ENCODE data around the gene SFT2D1.

Gene SFT2D1

DNA sequence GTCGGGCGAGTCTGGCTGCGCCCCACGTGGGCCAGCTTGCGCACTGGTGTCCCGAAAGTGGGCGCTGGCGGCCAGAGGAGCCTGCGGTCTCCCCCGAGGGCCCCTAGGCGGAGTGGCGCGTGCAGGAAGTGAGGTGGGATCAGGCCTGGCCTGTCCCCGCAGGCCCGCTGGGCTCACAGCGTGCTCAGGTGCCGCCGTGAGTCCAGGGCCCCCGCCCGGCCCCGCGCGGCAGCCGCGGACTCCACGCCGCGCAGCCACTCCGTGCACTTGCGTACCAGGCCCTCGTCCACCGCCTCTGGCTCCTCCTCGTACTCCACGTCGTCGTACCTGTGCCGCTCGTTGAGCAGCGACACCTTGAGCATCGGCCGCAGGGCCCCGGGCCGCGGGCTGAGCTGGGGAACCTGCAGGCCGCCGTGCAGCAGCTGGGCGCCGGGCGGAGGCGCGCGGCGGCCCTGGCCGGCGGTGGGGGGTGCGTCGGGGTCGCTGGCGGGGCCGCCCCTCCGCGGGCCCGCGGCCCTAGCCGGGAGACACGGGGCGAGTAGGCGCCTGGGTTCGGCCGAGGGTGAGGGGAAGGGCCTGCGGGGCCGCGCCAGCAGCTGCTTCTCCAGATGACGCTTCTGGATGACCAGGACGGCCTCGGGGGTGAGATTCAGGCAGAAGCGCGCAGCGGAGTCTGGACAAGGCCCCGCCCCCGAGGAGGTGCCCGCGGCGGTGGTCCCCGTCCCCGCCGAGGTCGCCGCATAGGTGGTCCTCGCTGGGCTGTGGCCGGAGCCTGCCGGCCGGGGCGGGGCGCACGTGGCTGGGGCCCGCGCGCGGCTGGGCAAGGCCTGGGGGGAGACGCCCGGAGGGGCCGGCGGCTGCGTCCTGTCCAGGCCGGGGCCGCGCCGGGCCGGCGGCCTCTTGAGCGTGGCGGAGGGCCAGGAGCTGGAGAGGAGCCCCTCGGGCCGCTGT, 35.0 kb downstream of the SFT2D1 start:
- DNase-seq (ENCODE audit: low read depth in 2 of 2), result no peak

DNA sequence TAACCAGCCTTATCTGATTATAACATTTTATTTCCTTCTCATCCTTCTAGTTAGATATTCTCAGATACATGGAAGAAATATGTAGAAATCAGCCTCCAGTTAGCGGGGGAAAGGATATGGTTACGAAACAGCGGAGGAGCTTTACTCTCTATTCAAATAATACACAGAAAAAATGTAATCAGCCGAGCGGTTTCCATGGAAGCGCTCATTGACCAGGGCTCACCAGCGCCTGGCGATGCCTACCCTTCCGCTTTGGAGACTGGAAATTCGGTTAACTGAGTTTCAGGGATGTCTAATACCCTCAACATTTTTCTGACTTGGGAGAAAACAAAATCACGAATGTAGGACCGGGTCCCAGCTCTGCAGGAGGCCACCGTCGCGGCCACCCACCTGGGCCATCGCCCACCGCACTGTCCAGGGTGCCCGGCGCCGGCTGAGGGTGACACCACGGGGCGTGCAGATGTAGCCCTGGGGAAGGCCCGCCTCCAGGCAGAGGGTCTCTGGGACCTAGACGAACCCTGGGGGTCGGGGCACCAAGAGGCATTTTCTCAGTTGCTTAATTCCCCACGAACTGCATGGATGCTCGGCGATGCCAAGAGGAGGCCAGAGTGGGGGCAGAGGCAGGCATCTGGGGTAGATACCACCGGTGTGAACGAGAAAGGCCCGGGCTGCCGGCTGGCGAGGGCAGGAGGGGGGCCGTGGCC, 35.8 kb downstream of the SFT2D1 start:
- DNase-seq (ENCODE audit: low read depth in 2 of 2), result no peak

DNA sequence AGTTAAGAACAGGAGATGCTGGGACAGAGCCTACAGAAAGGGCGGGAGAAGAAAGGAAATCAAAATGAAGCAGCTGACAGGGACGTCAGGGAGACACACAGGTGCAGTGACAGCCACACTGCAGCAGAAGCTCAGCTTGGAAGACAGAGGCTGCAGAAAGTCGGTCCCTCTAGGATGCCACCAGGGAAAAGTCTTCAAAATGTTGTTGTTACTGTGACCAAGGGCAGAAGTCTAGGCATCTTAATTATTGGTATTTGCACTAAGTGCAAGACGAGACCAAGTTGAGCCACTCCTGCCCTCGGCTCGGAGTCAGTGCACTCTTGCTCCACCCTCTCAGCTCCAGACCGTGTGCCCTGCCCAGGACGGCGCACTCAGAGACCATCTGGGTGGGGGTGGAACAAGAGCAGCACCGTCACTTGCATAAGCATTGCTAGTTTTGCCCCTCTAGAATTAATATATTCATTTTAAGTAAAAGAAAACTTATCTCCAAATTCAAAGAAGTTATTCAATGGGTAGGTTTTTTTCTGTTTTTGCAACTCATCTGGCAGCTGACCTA, 36.7 kb downstream of the SFT2D1 start:
- DNase-seq (ENCODE audit: low read depth in 2 of 2), result no peak

DNA sequence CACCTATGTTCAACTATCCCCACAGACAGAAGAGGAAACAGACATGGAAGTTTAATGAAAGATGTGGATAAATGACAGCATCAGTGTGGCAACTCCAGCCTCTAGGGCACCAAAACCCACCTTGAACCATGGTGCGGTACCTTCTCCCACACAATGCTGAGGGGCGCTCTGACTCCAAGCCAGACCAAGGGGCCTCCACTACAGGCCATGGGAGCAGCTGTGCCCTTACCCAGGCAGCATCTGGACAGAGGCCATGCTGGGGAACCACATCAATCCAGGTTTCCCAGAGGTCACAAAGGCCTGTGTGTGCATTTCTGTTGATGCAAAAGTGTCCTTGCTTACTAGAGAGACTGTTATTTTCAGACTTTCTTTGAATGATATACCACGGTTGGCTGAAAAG, 38.2 kb downstream of the SFT2D1 start:
- no peak for DNase-seq (ENCODE audit: low read depth in 2 of 2)

DNA sequence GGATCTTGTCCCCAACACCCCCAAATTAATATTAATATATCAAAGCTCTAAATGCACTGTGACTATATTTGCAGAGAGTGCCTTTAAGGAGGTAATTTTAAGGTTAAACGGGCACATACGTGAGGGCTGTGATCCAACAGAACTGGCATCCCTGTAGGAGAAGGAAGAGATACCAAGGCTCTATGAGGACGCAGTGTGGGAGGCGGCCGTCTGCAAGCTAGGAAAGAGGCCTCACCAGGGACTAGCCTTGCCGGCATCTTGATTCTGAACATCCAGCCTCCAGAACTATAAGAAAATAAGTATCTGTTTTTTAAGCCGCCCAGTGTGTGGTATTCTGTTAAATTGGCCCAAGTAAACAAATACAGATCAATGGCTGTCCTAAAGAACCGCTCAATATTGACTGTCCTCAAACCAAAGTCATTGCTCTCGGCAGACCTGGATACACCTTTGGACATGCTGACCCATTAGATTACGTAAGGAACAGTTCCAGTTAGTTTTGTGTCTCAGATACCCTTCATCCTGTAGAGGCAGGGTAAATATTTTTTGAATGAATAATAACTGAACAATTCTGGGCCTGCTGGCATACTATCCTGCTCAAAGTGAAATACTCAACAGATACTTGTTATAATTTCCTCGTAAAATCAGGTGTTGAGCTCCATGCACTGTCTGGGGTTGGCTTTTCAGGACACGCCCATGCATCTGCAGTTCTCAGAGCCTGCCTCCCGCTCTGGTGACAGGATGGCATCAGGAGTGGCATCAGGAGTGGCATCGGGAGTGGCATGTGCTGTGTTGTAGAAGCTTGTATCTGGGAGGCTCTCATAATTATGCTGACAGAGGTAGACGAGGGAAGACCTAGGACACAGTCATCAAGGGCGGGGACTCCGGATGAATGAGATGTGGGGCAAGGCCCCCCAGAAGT, 40.5 kb downstream of the SFT2D1 start:
- DNase-seq (ENCODE audit: low read depth in 2 of 2), result no peak

DNA sequence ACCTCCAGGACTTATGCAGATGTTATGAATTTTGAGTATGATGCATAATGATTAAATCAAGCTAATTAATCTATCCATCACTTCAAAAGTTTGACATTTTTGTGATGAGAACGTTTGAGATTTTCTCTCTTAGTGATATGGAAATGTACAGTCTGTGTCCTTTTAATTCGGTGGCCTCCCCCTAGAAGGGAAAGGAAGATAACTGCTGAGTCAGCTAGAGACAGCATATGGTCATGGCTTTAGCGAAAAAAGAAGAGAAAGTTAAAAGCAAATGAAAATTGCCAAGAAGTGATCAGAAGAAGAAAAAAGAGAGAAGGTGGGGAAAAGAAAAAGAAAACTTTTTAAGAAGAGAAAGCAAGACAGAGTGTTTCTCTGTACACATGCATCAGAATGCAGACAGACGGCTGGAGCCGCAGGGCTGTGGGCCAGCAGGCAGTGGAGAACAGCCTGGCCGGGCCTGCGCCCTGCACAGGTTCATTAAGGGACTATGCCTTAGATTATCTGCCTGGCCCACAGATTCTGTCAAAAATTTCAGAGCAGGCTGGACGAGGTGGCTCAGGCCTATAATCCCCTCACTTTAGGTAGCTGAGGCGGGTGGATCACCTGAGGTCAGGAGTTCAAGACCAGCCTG, 41.9 kb downstream of the SFT2D1 start:
- no peak for DNase-seq (ENCODE audit: low read depth in 2 of 2)

DNA sequence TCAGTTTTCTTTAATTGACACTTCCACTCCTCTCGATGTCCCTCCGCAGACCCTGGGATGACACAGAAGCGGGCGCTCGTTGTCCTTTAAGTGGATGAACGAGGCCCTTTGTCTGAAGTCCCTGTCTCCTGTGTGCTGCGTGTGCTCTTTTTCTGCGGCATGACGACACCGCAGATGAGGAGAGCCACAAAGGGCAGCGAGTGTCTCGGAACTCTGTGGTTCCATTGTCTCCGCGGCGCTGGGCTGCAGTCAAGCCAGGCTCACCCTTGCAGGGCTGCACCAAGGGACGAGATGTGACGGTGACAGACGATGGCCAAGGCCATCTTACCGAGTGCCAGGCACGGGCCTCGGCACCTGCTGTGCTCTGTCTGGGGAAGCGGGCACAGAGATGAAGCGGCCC, 44.7 kb downstream of the SFT2D1 start:
- no peak for DNase-seq (ENCODE audit: low read depth in 2 of 2)

DNA sequence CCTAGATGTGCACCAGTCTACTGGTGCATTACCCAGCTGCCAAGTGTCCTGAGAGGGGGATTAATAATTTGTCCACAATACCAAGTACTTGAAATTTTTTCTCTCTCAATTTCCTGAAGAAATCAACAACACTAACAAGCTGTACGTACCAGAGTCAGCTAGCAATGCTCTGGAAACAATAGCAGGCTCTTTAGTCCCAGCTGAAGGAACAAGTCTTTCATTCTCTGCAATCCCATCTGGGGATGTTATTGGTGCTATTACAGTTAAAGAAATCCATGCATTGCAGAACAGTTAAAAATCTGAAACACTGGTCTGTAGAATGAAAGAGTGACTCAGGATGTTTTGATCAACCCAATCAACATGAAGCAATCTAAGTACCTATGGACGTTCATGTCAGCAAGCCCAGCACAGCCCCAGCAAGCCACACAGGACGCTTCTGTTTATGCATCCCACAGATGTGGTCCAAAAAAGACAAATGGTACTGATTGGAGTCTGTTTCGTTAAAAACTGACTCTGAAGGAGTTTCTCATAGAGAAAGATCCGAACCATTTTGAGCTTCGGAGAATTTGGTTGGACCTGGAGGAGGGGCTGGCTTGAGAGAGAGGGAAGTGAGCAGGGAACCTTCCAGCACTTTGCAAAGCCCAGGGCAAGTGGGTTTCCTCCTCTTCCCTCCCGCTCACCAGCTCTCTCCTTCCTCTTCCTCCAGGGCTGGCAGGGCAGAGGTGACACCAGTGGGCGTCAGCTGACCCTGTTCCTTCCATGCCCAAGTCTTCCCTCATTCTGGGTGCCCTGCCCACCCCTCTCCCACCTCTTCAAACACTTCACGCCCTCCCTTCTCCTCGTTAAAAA, 46.1 kb downstream of the SFT2D1 start:
- DNase-seq (ENCODE audit: low read depth in 2 of 2), result no peak

DNA sequence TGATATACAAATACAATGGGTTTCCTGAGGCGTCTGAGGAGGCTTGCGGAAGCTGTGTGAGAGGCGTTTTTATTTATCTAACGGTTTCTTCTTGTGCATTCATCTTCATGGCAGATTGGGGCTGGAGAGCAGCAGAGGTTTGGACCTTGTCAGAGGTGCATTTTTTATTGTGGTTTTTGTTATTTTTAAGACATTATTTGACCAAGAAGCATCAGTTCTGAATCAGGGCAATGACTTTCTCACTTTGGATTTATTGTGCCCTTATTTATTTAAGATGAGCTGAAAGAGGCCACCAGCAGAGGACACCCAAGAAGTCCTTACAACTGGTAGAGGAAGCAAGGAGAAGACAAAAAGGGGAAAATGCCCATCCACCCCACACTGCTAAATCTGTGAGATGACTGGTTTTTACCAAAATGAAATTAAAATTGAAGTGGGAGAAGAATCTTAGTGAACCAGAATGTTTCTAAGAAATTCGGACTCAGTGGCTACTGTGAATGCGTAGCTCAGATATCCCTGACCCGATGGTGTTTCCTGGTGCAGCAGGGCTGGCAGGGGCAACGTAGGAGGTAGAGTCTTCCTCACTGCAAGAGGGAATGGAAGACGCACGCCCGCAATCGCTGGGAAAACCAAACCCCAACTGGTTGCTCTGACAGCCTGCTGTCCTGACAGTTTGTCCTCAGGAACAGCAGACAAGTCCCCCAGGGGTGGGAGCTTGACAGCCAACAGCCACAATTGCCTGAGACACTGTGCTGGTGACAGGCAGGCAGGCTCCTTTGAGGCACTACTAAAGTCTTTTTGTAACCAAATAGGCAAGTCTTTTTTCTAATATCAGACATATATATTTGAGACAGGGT, 48.4 kb downstream of the SFT2D1 start:
- DNase-seq (ENCODE audit: low read depth in 2 of 2), result no peak

DNA sequence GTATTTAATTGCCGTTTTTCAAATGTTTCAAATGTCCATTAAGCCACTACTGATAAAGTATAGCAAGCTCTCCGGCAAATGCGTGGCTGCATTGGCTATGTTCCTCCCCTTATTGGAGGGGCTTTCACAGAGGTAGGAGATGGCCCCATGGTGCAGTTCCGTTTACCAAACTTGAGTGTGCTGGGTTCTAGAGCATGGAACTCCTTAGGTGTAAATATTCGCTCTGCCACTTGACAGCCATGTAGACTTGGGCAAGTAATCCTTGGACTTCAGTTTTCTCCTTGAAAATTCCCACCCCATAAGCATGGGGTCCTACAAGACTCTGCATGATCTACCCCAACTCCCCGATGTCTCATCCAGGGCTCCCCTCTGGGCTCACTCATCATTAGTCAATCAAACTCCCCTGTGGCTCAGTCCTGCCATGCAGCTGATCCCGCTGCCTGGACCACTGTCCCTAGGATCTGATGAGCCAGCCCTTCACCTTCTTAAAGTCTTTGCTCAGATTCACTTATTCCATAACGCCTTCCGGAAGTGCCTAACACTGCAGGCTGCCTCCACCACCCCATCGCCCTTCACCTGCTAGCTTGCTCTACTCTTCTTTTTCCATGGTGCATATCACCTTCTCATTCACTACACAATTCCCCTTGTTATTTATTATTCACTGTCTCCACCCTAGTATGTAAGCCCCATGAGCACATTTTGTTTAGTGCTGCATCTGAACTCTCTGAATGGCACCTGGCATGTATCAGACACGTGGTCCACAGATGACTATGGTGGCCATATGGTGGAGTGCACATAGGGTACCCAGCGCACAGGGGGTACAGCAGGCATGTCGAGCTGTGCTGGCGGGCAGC, 52.9 kb downstream of the SFT2D1 start:
- DNase-seq (ENCODE audit: low read depth in 2 of 2), result no peak

DNA sequence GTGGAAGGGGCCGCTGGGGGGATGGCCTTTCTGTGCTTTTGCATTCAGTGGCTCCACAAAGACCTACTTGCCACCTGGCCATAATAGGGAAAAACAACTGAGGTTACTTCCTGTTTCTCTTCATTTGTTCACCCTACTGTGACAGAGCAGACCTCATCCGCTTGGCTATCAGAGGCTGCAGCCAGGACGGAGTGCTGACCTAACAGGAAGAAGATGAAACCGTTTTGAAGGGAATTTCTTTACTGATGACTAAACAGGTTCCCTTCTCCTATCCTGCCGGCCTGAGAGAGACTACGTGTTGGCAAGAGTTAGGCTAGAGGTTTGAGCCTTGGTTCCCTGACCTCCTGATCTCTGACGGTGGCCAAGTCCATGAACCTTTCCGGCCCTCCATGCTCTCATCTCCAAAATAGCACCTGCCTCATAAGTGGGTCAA, 55.5 kb downstream of the SFT2D1 start:
- no peak for DNase-seq (ENCODE audit: low read depth in 2 of 2)

DNA sequence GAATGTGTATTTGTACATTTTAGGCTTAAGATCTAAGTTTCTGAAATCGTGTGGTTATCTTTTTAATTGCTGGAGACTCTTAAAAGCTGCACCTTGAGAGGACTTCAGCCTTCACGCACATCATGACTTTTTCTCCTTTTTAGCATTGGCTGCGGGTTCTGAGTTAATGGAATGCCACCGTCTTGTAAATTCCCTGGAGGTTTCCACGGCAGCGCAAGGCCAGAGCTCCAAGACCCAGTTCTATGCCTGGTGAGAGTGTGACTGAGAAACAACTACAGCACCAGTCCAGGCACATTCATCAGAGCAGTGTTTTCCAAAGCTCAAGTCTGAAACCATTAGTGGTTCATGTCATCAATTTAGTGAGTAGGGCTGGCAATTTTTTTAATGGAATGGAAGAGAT, 57.1 kb downstream of the SFT2D1 start:
- DNase-seq (ENCODE audit: low read depth in 2 of 2), result no peak

DNA sequence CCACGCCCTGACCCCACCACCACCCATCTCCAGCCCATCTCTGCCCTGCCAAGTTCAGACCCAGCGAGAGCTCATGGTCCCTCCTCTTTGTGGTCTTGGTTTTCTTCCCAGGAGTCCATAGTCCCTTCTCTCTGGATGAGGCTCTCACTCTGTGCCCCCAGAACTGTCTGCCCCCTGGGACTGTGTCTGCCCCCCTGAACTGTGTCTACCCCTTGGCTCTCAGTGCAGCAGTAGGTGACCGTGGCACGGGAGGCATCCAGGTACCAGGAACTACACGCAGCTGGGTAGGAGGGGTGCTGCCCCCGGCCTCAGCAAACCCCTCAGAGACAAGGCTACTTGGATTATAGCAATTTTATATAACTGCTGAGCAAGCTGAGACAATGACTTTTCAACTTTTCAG, 57.7 kb downstream of the SFT2D1 start:
- no peak for DNase-seq (ENCODE audit: low read depth in 2 of 2)

DNA sequence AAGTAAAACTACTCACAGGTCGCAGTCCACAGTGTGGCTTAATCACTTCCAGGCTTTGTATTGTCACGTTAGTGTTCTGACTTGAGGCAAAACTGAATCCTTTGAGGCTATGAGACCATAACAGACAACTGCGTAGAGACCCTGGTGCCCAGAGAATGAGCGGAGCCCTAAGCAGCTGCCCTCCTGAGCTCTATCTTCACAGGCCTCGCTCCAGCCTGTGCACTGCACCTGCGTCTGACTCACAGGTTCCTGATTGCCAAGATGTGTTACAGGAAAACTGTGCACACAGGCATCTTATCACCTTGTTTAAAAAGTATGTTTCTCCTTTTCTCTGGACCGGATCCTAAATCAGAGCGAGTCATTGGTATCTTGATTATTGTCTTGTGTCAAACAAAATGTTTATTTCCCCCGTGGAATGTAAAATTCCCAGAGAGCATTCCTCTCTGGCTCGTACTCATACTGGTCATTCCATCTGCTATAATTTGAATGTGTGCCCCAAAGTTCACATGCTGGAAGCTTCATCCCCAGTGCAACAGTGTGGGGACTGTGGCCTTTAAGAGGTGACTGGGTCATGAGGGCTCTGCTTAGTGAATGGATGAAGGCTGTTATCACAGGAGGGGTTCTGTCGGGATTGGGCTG, 59.8 kb downstream of the SFT2D1 start:
- DNase-seq (ENCODE audit: low read depth in 2 of 2), result no peak

DNA sequence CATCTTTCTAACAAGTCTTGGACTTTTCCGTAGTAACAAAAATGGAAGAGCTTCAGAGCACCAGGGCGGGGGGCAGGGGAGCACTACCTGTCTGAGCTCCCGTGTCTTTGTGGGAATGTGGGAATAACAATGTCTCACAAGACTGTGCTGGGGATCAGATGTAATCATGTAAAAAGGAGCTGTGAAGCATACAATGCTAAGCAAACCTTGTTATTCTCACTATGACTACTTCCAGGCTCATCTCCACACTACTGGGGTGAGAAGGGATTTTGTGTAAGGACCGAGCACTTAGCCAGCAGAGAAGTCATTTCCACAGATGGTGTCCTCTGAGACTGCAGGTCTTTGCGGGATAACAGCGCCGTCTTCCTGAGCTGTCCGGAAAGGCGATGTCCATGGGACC, 61.2 kb downstream of the SFT2D1 start:
- DNase-seq (ENCODE audit: low read depth in 2 of 2), result no peak

DNA sequence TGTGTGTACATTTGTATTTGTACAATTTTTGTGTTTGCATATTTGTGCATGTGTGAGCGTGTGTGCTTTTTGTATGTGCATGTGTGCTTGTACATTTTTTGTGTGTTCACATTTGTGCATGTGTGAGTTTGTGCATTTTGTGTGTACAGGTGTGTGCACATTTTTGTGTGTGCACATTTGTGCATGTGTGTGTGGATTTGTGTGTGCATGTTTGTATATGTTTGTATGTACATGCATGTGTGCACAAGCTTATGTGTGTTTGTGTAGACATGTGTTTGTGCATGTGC, 63.0 kb downstream of the SFT2D1 start:
- no peak for DNase-seq (ENCODE audit: low read depth in 2 of 2)

DNA sequence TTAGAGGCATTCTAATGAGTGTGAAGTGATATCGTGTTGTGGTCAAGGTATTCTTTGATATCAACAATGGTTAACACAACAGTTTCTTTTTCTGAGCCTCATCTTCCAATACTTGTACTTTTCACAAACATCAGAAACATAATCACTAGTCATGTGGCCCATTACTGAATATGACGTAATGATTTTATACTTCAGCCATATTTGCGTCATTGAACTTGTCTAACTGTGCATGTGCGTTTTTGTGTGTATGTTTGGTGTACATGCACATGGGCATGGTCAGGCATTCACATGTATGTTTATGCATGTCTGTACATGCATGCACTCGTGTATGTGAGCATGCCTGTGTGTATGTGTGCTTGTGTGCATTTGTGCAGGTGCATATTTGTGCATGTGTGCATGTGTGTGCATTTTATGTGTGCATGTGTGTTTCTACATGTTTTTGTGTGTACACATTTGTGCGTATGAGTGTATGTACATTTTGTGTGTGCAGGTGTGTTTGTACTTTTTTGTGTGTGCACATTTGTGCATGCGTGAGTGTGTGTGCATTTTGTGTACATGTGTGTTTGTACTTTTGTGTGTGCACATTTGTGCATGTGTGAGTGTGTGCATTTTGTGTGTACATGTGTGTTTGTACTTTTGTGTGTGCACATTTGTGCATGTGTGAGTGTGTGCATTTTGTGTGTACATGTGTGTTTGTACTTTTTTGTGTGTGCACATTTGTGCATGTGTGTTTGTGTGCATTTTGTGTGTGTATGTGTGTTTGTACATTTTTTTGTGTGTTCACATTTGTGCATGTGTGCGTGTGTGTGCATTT, 63.6 kb downstream of the SFT2D1 start:
- no peak for DNase-seq (ENCODE audit: low read depth in 2 of 2)
